Stimulated activated CD4-positive, alpha-beta T cell treated with anti-CD3 and anti-CD28 coated beads, Interleukin-1b, Interleukin-23, amount 100 ng/mL, for 48 hours (primary cell): ENCODE results near the gene KDM2B.
"Not testable (repeated sequence)": the region's sequence is repeated elsewhere in the genome, so short reads cannot be mapped to it uniquely, and the experiment has no call there.

Source experiments
- DNase-seq: peaks from one replicate; pipeline ENCODE4 v3.0.0-alpha.2; 2020

KDM2B gene

DNA sequence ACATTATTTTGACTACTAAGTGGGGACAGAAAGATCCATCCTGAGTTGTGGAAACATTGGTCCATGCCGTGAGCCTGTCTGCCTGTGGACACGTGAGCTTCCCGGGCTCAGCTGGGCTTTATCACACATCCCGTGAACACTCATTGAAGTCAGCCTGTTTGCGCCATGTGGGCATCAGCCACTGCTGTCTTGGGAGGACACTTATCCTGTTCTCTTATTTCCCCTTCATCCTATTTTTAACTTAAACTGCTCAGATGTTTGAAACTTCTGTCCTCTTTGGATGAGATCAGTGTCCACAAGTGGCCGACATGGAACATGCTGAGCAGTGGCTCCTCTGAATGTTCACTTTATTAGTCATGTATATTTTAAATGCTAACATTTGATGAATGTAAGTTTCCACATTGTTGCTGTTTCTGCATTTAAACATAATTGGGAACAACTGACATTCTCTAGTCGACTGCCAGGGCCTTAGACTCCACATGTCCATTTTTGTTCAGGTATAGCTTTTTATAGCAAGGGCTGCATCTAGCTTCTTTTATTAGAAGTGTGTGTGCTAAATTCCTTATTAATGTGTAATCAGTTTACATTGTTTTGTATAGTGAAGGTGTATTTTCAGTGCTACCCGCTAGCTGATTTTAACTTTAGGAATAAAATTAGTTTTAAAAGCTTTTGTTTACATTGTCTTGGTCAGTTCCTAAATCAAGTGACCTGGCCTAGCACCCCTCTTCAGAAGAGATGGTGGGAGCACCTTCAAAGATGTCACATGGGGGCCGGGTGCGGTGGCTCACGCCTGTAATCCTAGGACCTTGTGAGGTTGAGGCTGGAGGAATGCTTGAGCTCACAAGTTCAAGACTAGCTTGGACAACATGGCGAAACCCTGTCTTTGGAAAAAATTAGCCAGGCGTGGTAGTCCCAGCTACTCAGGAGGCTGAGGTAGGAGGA lies 156.9 kb downstream of the KDM2B start:
- DNase-seq = no peak

GRCh38 chr12:121423253-121423652 lies 157.6 kb downstream of the KDM2B start:
- no peak for DNase-seq

- no peak for DNase-seq
These were observed 160.7 kb downstream of the KDM2B start for GRCh38 chr12:121420109-121420508.

- no peak for DNase-seq
These were observed 163.0 kb downstream of the KDM2B start for GRCh38 chr12:121417847-121418246.

DNA sequence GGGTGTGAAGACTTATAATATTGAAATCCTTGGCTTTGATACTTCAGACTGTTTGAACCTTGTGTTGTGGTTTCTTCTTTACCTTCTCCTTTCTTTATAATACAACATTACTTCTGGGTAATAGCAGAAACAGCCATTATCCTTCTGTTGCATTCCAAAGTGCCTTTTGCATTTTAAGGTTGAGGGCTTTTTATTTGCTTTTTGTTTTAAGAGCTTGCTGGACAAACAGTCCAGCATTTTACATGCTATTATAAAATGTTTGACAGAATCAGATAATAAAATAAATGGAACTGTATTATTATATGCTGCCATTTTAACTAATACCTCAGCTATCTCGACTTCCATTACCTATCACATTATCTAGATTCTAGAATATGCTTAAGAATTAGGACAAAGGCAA lies 166.9 kb downstream of the KDM2B start:
- no peak for DNase-seq

DNA sequence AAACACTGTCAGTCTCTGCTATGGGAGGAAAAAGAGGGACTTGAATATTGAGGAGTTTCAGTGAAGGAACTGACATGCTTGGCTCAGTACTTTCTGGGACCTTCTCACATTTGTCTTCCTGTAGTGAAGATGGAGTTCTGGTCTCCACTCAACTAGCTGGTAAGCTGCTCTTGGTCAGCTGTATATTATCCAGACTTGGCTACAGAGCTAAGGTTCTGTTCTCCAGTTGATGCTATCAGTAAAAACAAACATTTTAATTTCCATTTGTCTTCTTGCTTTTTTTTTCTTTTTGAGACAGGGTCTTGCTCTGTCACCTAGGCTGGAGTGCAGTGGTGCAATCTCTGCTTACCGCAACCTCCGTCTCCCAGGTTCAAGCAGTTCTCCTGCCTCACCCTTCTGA lies 175.6 kb downstream of the KDM2B start:
- DNase-seq = no peak

GRCh38 chr12:121404734-121405133 lies 176.1 kb downstream of the KDM2B start:
- no peak for DNase-seq

- DNase-seq = no peak
These were observed 177.1 kb downstream of the KDM2B start for GRCh38 chr12:121403721-121404120.

DNA sequence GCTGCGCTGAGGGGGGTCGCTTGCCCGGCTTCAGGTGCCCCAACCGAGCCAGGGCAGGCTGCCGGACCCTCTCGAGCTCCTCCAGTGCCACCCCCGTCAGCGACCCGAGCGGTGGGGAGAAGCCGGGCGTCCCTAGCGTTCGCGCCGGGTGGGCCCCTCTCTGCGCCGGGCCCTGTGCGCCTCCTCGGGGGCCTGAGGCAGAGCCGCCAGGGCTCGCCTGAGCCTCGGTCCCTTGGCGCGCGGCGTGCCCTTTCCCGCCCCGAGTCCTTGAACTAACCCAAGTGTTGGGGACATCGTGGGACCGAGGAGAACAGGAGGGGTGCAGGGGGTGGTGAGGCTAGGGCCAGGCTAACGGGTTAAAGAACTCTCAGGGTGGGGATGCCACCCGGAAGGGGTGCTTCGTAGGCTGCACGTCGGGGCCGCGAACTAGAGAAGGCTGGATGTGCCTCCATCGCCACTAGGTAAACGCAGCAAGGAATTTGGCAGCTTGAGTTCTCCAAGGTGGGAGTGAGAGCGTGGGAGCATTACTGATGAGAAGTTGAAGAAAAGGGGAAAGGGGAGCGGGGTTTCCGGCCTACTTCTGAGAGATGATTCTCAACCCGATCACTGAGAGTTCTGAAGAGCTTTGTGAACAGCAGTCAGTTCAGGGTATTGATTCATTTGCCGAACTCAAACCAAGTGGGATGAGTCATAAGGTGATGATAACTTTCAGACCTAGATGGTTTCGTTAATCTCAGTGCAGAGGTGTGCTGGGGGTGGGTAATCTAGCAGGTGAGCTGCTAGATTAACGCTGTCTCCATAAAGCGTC lies 180.3 kb downstream of the KDM2B start:
- peak; percentile 66 for DNase-seq

GRCh38 chr12:121399391-121400331 lies 181.2 kb downstream of the KDM2B start, which contains the start of gene RNF34:
Gene RNF34, plus strand, starts transcription at chr12:121400118. Its CDS starts 95 bp downstream, at chr12:121400213.
- peak; percentile 99 for DNase-seq

GRCh38 chr12:121398355-121398754 lies 182.5 kb downstream of the KDM2B start:
- no peak for DNase-seq

- DNase-seq = no peak
These were observed 183.3 kb downstream of the KDM2B start for GRCh38 chr12:121397521-121397920.

GRCh38 chr12:121392325-121392716 lies 188.5 kb downstream of the KDM2B start:
- no peak for DNase-seq

GRCh38 chr12:121391619-121392324 lies 189.1 kb downstream of the KDM2B start:
- peak; percentile 50 for DNase-seq

DNA sequence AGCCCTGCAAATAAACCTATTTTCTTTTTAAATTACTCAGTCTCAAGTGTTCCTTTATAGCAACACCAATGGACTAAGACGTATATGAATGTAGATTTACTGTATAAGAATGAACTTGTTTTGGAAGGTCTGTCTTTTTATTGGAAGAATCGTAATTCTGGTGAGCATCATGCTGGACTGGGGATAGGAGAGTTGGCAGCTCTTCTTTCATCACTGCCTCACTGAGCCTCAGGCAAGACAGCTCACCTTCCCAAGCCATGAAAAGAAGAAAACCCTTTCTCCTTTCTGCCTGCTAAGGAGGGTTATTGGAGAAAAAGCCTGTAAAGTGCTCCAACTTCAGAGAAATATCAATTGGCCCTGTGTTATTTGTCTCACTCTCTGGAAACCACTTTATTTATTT lies 190.0 kb downstream of the KDM2B start:
- no peak for DNase-seq

- DNase-seq = no peak
These were observed 192.3 kb downstream of the KDM2B start for GRCh38 chr12:121388421-121388981.

DNA sequence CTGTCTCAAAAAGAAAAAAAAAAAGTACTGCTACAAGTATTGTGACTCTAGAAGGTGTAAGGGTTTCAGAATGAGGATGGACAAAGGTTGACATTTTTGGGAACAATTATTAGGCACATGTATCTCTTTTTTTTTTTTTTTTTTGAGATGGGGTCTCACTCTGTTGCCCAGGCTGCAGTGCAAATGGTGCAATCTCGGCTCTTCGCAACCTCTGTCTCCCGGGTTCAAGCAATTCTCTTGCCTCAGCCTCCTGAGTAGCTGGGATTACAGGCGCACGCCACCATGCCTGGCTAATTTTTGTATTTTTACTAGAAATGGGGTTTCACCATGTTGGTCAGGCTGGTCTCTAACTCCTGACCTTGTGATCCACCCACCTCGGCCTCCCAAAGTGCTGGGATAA lies 195.9 kb downstream of the KDM2B start:
- not testable (repeated sequence) for DNase-seq

DNA sequence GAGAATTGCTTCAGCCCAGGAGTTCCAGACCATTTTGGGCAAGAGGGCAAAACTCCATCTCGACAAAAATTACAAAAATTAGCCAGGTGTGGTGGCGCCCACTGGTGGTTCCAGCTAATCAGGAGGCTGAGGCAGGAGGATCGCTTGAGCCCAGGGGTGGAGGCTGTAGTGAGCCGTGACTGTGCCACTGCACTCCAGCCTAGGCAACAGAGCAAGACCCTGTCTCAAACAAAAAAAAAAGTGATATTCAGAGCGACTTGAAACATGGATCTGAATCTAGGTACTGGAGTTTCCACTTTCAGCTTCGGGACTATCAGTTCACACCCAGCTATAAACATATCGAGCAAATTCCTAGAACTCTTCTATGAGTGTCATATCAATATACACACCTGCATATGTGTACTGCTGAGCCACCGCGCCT lies 197.2 kb downstream of the KDM2B start:
- no peak for DNase-seq

DNA sequence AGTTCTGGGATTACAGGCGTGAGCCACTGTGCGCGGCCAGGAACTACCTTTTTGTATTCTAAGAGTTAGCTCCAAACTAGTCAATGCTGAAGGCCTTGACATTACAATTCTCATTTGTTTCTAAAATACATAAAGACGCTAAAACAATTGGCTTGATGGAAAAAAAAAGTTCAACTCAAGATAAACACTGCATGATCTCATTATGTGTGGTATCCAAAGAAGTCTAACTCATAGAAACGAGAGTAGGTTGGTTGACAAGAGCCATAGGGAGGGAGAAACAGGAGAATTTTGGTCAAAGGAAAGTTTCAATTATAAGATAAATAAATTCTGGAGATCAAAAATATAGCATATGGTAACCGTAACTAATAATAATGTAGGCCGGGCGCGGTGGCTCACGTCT lies 200.9 kb downstream of the KDM2B start:
- DNase-seq = no peak
